Endodermal cell (in vitro differentiated cells): ENCODE results near the gene SKA3. TPM values are rescaled to one million over a fixed set of nuclear protein-coding genes. Genes with fewer than 3 reads are reported as not detected.

Experiments
- DNase-seq: peaks from one replicate; pipeline ENCODE4 v3.0.0-alpha.2; 2017
- H3K27ac ChIP-seq: 2 replicates; pipeline ENCODE4 v1.5.1; 2013; ENCODE audit warnings: mild to moderate bottlenecking, low read depth, low read length, moderate library complexity
- H3K27me3 ChIP-seq: 2 replicates; pipeline ENCODE4 v1.6.1; 2013; ENCODE audit warnings: mild to moderate bottlenecking, low read length, moderate library complexity; ENCODE audit not compliant: insufficient read depth, control insufficient read depth, poor library complexity, severe bottlenecking
- H3K36me3 ChIP-seq: 2 replicates; pipeline ENCODE4 v1.7.0; 2013; ENCODE audit warnings: mild to moderate bottlenecking, low read length, moderate library complexity; ENCODE audit not compliant: control insufficient read depth, insufficient read depth
- H3K4me1 ChIP-seq: one replicate; pipeline ENCODE4 v1.7.0; 2013; ENCODE audit warnings: low read length; ENCODE audit not compliant: control insufficient read depth, insufficient read depth
- H3K4me3 ChIP-seq: 2 replicates; pipeline ENCODE4 v1.5.1; 2013; ENCODE audit warnings: mild to moderate bottlenecking, low read length, moderate library complexity
- H3K9ac ChIP-seq: 2 replicates; pipeline ENCODE4 v1.6.1; 2013; ENCODE audit warnings: mild to moderate bottlenecking, low read length, moderate library complexity; ENCODE audit not compliant: poor library complexity, severe bottlenecking; ENCODE audit errors: extremely low read depth
- H3K9me3 ChIP-seq: 2 replicates; pipeline ENCODE4 v1.6.1; 2013; ENCODE audit warnings: mild to moderate bottlenecking, low read length, moderate library complexity; ENCODE audit not compliant: control insufficient read depth
- H3K27ac Mint-ChIP-seq: 2 replicates; pipeline ENCODE4 v1.8.0; 2020; ENCODE audit warnings: mixed read lengths
- H3K27me3 Mint-ChIP-seq: 2 replicates; pipeline ENCODE4 v1.8.0; 2021; ENCODE audit warnings: mild to moderate bottlenecking, mixed read lengths; ENCODE audit not compliant: insufficient read depth
- H3K36me3 Mint-ChIP-seq: 2 replicates; pipeline ENCODE4 v1.8.0; 2020; ENCODE audit warnings: low read depth, mixed read lengths
- H3K4me1 Mint-ChIP-seq: 2 replicates; pipeline ENCODE4 v1.8.0; 2020; ENCODE audit warnings: mixed read lengths
- H3K4me3 Mint-ChIP-seq: 2 replicates; pipeline ENCODE4 v1.8.0; 2020; ENCODE audit warnings: mild to moderate bottlenecking, moderate library complexity, mixed read lengths
- H3K9me3 Mint-ChIP-seq: 2 replicates; pipeline ENCODE4 v1.8.0; 2020; ENCODE audit warnings: mild to moderate bottlenecking, mixed read lengths
- CTCF ChIP-seq: fragments of 200-600 bp; sonication (generic); conservative IDR thresholded peaks from 2 replicates; pipeline ENCODE4 v1.5.0; 2021; ENCODE audit warnings: antibody characterized with exemption, mild to moderate bottlenecking
- WGBS, 2 experiments: methylation state at CpG; one replicate each; pipeline versions ENCODE4 v1.1.5 to v1.1.7; 2013; ENCODE audit warnings: missing lambda C conversion rate in 2 of 2, mixed read lengths in 1 of 2; ENCODE audit not compliant: insufficient coverage in 1 of 2, insufficient read length in 1 of 2; 5-methylcytosine and 5-hydroxymethylcytosine counted together
- total RNA-seq, 2 donors: library from RNA; stranded (reverse); fragmentation: NEBNext Ultra II Directional in 1 of 2; extraction: Animal tissue kit (Norgen Biotek cat#: 25700) in 1 of 2; gene quantifications; 2 replicates in 1 of 2; 3 replicates in 1 of 2; pipeline ENCODE4 v1.2.1, GENCODE V29; 2021

The SKA3 gene
- total RNA-seq, 2 donors from 2014 or later = 24.1 to 35.3 TPM

- Mint-ChIP-seq H3K4me1 (peaks cover 3% of the 10 kb centered on the region), H3K27me3 (peaks cover 2% of the 10 kb centered on the region), H3K36me3 (no peaks in the 10 kb centered on the region), H3K9me3 (peaks cover 13% of the 10 kb centered on the region), H3K4me3 (no peak overlapping the region), H3K27ac (no peak overlapping the region)
- Histone ChIP-seq H3K4me3 (no peak overlapping the region), H3K27me3 (no peaks in the 10 kb centered on the region), H3K36me3 (no peaks in the 10 kb centered on the region), H3K9me3 (peaks cover 9% of the 10 kb centered on the region), H3K4me1 (no peaks in the 10 kb centered on the region), H3K9ac (no peak overlapping the region), H3K27ac (no peak overlapping the region)
- WGBS, 2 experiments = 93% methylated on average over 3 of the region's 3 CpGs; no CpG with 5 or more reads in 1 of the 2 experiments
- DNase-seq = no peak
- no peak for TF ChIP-seq CTCF
Observed at GRCh38 chr13:21115231-21115630, 61.1 kb downstream of the SKA3 start.

GRCh38 chr13:21111546-21111945, 64.8 kb downstream of the SKA3 start:
- 92 to 100% methylated on average over 1 to 8 of the region's 8 CpGs for WGBS, 2 experiments
- Mint-ChIP-seq H3K27me3 (peaks cover 2% of the 10 kb centered on the region), H3K9me3 (no peaks in the 10 kb centered on the region), H3K4me3 (no peak overlapping the region), H3K36me3 (no peaks in the 10 kb centered on the region), H3K27ac (no peak overlapping the region), H3K4me1 (peaks cover 7% of the 10 kb centered on the region)
- Histone ChIP-seq H3K27ac (no peak overlapping the region), H3K27me3 (no peaks in the 10 kb centered on the region), H3K9ac (no peak overlapping the region), H3K9me3 (peaks cover under 1% of the 10 kb centered on the region), H3K36me3 (no peaks in the 10 kb centered on the region), H3K4me1 (no peaks in the 10 kb centered on the region), H3K4me3 (no peak overlapping the region)
- DNase-seq = no peak
- TF ChIP-seq CTCF = no peak

- Histone ChIP-seq H3K27me3 (no peaks in the 10 kb centered on the region), H3K9me3 (no peaks in the 10 kb centered on the region), H3K4me3 (no peak overlapping the region), H3K27ac (no peak overlapping the region), H3K4me1 (no peaks in the 10 kb centered on the region), H3K36me3 (no peaks in the 10 kb centered on the region), H3K9ac (no peak overlapping the region)
- DNase-seq = no peak
- TF ChIP-seq CTCF = no peak
- Mint-ChIP-seq H3K27ac (no peak overlapping the region), H3K27me3 (no peaks in the 10 kb centered on the region), H3K9me3 (no peaks in the 10 kb centered on the region), H3K36me3 (no peaks in the 10 kb centered on the region), H3K4me1 (peaks cover 7% of the 10 kb centered on the region), H3K4me3 (no peak overlapping the region)
- WGBS, 2 experiments = 81 to 91% methylated on average over 2 to 7 of the region's 7 CpGs
Observed at GRCh38 chr13:21109168-21109567, 67.2 kb downstream of the SKA3 start.
